Kidney epithelial cell (primary cell): ENCODE results near the gene MAGI1. TPM values are rescaled to one million over a fixed set of nuclear protein-coding genes. Genes with fewer than 3 reads are reported as not detected.

Source experiments
- DNase-seq: peaks from one replicate; pipeline ENCODE4 v3.0.0-alpha.2; 2010; ENCODE audit warnings: low read depth
- H3K27me3 ChIP-seq: 2 replicates; pipeline ENCODE4 v1.6.0; 2011; ENCODE audit warnings: low read length; ENCODE audit not compliant: control insufficient read depth, insufficient read depth
- H3K36me3 ChIP-seq: 2 replicates; pipeline ENCODE4 v1.5.1; 2011; ENCODE audit warnings: low read length; ENCODE audit not compliant: control insufficient read depth, insufficient read depth
- H3K4me3 ChIP-seq: 2 replicates; pipeline ENCODE4 v1.5.1; 2011; ENCODE audit warnings: low read depth, mild to moderate bottlenecking, control low read depth, low read length
- CTCF ChIP-seq: IDR thresholded peaks from 2 replicates; pipeline ENCODE4 v1.5.1; 2011; ENCODE audit warnings: mild to moderate bottlenecking, moderate library complexity, low read length, control low read depth, inconsistent platforms; ENCODE audit not compliant: insufficient read depth, poor library complexity, severe bottlenecking
- total RNA-seq: library from RNA; depleted of rRNA; stranded (reverse); fragments of >200 nt; gene quantifications from 2 replicates; pipeline ENCODE4 v1.2.3, GENCODE V29; 2015

The MAGI1 gene
- total RNA-seq, 1 donor from 2014 or later = 15.8 TPM

- H3K27me3 ChIP-seq = no peaks in the 10 kb centered on the region
- no peak for DNase-seq
- no peak for TF ChIP-seq CTCF
These were observed 232.1 kb downstream of the MAGI1 start for GRCh38 chr3:65806600-65806999.

GRCh38 chr3:65796676-65797075 lies 242.0 kb downstream of the MAGI1 start:
- Histone ChIP-seq H3K36me3 (no peaks in the 10 kb centered on the region), H3K4me3 (no peak overlapping the region), H3K27me3 (no peaks in the 10 kb centered on the region)
- no peak for DNase-seq
- TF ChIP-seq CTCF = no peak

More at GRCh38 chr3:65806600-65806999, 232.1 kb downstream of the MAGI1 start:
- no peaks in the 10 kb centered on the region for H3K36me3 ChIP-seq
- H3K4me3 ChIP-seq = no peak overlapping the region

GRCh38 chr3:65795166-65795565 lies 243.6 kb downstream of the MAGI1 start:
- no peak overlapping the region for H3K4me3 ChIP-seq
- no peak for DNase-seq
- H3K27me3 ChIP-seq = no peaks in the 10 kb centered on the region
- no peaks in the 10 kb centered on the region for H3K36me3 ChIP-seq
- no peak for TF ChIP-seq CTCF

GRCh38 chr3:65793495-65794200 lies 245.1 kb downstream of the MAGI1 start:
- Histone ChIP-seq H3K27me3 (no peaks in the 10 kb centered on the region), H3K36me3 (no peaks in the 10 kb centered on the region), H3K4me3 (no peak overlapping the region)
- DNase-seq = no peak
- TF ChIP-seq CTCF = no peak

GRCh38 chr3:65788461-65788860 lies 250.3 kb downstream of the MAGI1 start:
- Histone ChIP-seq H3K27me3 (no peaks in the 10 kb centered on the region), H3K4me3 (no peak overlapping the region), H3K36me3 (no peaks in the 10 kb centered on the region)

More at GRCh38 chr3:65788461-65788860, 250.3 kb downstream of the MAGI1 start:
- TF ChIP-seq CTCF = no peak
- DNase-seq = no peak
